Testis (tissue), 3 donors: ENCODE data around the gene ANAPC5. TPM values are rescaled to one million over a fixed set of nuclear protein-coding genes. Genes with fewer than 3 reads are reported as not detected.

Experiments used
- DNase-seq: peaks from one replicate; pipeline ENCODE4 v3.0.0-alpha.2; 2019
- H3K27ac ChIP-seq, 2 donors: fragments of 200-600 bp; sonication (generic); one replicate each; pipeline ENCODE4 v1.5.1; 2019
- H3K27me3 ChIP-seq: fragments of 200-600 bp; sonication (generic); one replicate; pipeline ENCODE4 v1.5.1; 2019
- H3K36me3 ChIP-seq: fragments of 200-600 bp; sonication (generic); one replicate; pipeline ENCODE4 v1.5.1; 2017; ENCODE audit warnings: low read depth; ENCODE audit errors: missing control alignments
- H3K4me1 ChIP-seq: fragments of 200-600 bp; sonication (generic); one replicate; pipeline ENCODE4 v1.5.1; 2019
- H3K4me3 ChIP-seq, 2 donors: fragments of 200-600 bp; sonication (generic); one replicate each; pipeline ENCODE4 v1.5.1; 2017 to 2019
- H3K9me3 ChIP-seq: fragments of 200-600 bp; sonication (generic); one replicate; pipeline ENCODE4 v1.5.1; 2017
- POLR2A ChIP-seq: fragments of 450-650 bp; IDR thresholded peaks from one replicate; pipeline ENCODE4 v1.6.1; 2017; ENCODE audit warnings: antibody characterized with exemption, mild to moderate bottlenecking, moderate library complexity
- WGBS, 2 donors: methylation state at CpG; one replicate each; pipeline ENCODE4 v1.1.5; 2018; 5-methylcytosine and 5-hydroxymethylcytosine counted together
- intact Hi-C: fragments of 100-400 bp; cut with DNase I; formaldehyde crosslinking; loops from one replicate; pipeline ENCODE4 v1.15.1; 2023; ENCODE audit warnings: low total_unique reads
- polyA plus RNA-seq: library from polyadenylated mRNA; stranded (reverse); fragments of 350-450 nt; fragmentation: Illumina TruSeq; extraction: RNeasy Lipid Tissue Mini Kit (QIAGEN cat#74804); gene quantifications from one replicate; pipeline ENCODE4 v1.2.3, GENCODE V29; 2014; ENCODE audit warnings: low read depth, low replicate concordance; ENCODE audit not compliant: insufficient read depth
- total RNA-seq, 2 donors: library from RNA; depleted of rRNA; stranded (reverse); fragments of >200 nt; gene quantifications; one replicate each; pipeline ENCODE4 v1.2.3, GENCODE V29; 2016
- TF ChIP-seq, protein P1 (sequence below), 3 experiments: fragments of 450-650 bp in 2 of 3; fragments of 200-600 bp in 1 of 3; sonication (generic) in 1 of 3; IDR thresholded peaks; one replicate each; pipeline ENCODE4 v1.5.1; 2016 to 2019; ENCODE audit warnings: antibody characterized with exemption in 3 of 3, mild to moderate bottlenecking in 2 of 3, moderate library complexity in 1 of 3

The ANAPC5 gene
- total and polyA plus RNA-seq, 3 donors from 2014 or later: 95.9 to 158 (median 143) TPM

DNA sequence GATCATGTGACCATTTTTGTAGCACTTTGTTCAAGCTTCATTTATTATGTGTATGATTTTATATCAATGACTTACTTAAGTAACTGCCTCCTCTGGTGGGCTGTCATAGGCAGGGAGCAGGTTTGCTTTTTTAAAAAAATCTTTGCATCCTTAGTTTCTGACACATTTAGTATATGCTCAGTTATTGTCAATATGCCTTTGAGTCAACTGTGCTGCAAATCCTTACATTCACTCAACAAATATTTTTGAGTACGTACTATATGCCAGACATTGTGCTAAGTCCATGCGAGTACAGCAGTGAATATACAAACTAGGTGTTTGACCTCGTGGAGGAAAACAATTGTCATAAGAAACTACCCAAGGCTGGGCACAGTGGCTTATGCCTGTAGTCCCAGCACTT is 4.4 kb upstream of the ANAPC5 start:
- Histone ChIP-seq H3K9me3 (no peaks in the 10 kb centered on the region), H3K4me1 (no peaks in the 10 kb centered on the region), H3K36me3 (no peaks in the 10 kb centered on the region), H3K27me3 (no peaks in the 10 kb centered on the region), H3K27ac (peak overlapping the region in 1 of 2 donors; percentile 31), H3K4me3 (no peak overlapping the region)
- intact Hi-C loops: no loop called here
- DNase-seq: no peak
- 65 to 75% methylated on average over 3 of the region's 3 CpGs for WGBS, 2 donors
- TF ChIP-seq, protein P1, sequence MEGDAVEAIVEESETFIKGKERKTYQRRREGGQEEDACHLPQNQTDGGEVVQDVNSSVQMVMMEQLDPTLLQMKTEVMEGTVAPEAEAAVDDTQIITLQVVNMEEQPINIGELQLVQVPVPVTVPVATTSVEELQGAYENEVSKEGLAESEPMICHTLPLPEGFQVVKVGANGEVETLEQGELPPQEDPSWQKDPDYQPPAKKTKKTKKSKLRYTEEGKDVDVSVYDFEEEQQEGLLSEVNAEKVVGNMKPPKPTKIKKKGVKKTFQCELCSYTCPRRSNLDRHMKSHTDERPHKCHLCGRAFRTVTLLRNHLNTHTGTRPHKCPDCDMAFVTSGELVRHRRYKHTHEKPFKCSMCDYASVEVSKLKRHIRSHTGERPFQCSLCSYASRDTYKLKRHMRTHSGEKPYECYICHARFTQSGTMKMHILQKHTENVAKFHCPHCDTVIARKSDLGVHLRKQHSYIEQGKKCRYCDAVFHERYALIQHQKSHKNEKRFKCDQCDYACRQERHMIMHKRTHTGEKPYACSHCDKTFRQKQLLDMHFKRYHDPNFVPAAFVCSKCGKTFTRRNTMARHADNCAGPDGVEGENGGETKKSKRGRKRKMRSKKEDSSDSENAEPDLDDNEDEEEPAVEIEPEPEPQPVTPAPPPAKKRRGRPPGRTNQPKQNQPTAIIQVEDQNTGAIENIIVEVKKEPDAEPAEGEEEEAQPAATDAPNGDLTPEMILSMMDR (IDR thresholded peaks at IDR 0.05): no peak
- TF ChIP-seq POLR2A: no peak

DNA sequence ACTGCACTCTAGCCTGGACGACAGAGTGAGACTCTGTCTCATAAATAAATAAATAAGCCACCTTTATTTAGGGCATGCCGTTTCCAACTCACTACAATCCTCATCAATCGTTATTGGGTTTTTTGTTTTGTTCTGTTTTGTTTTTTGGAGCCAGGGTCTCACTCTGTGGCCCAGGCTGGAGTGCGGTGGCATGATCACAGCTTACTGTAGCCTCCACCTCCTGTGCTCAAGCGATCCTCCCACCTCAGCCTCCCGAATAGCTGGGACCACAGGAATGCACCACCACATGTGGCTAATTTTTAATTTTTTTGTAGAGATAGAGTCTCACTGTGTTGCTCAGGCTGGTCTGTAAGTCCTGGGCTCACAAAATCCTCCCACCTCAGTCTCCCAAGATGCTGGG is 3.6 kb upstream of the ANAPC5 start:
- TF ChIP-seq POLR2A: no peak
- TF ChIP-seq, protein P1 (IDR thresholded peaks at IDR 0.05): no peak
- H3K27me3 ChIP-seq: no peaks in the 10 kb centered on the region
- H3K9me3 ChIP-seq: no peaks in the 10 kb centered on the region
- DNase-seq: no peak
- 73 to 76% methylated on average over 6 of the region's 6 CpGs for WGBS, 2 donors
- H3K36me3 ChIP-seq: no peaks in the 10 kb centered on the region
- intact Hi-C loops: no loop called here
- H3K27ac ChIP-seq: no peak overlapping the region
- H3K4me3 ChIP-seq: no peak overlapping the region
- peaks cover 7% of the 10 kb centered on the region for H3K4me1 ChIP-seq

DNA sequence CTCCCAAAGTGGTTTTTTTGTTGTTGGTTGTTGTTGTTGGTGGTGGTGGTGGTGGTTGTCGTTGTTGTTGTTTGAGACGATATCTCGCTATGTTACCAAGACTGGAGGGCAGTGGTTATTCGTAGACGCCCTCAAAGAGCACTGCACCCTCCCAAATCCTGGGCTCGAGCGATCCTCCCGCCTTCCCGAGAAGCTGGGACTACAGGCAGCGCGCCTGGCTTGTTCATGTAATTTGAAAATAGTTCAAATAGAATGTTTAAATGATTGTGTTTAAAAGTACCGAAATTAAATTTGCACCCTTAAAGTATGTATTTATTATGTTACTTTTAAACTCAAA is 439 bp upstream of the ANAPC5 start:
- H3K4me1 ChIP-seq: peaks cover 10% of the 10 kb centered on the region
- no peaks in the 10 kb centered on the region for H3K9me3 ChIP-seq
- intact Hi-C loops: no loop called here
- WGBS, 2 donors: 0 to 1% methylated on average over 9 to 12 of the region's 12 CpGs
- H3K4me3 ChIP-seq: peak overlapping the region; percentile 81 to 87
- no peak for TF ChIP-seq POLR2A
- TF ChIP-seq, protein P1 (IDR thresholded peaks at IDR 0.05): no peak
- no peak for DNase-seq
- H3K27me3 ChIP-seq: no peaks in the 10 kb centered on the region
- peak overlapping the region; percentile 18 to 82 for H3K27ac ChIP-seq
- no peaks in the 10 kb centered on the region for H3K36me3 ChIP-seq

DNA sequence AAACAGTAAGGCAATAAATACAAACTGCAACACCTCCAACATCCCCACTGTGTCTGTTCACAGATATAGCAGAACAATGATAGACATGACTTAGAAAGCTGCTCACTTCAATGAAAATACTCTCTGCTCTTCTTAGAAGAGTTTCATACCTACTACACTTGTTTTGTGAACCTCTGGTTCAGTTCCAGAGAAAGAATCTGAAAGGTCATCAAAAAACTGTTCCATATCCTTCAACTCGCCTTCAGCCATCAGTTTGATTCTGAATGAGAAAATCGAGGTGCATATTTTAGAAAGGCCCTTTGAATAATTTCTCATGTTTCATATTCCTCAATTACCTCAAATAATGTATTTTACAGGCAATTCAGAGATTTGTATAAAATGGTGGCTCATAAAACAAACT is 5.5 kb downstream of the ANAPC5 start:
- Histone ChIP-seq H3K27ac (no peak overlapping the region), H3K9me3 (no peaks in the 10 kb centered on the region), H3K4me1 (peaks cover 16% of the 10 kb centered on the region), H3K36me3 (no peaks in the 10 kb centered on the region), H3K27me3 (no peaks in the 10 kb centered on the region), H3K4me3 (no peak overlapping the region)
- DNase-seq: no peak
- WGBS, 2 donors: 88 to 92% methylated on average over 2 of the region's 2 CpGs
- intact Hi-C loops: no loop called here
- TF ChIP-seq, protein P1 (IDR thresholded peaks at IDR 0.05): no peak
- TF ChIP-seq POLR2A: no peak

DNA sequence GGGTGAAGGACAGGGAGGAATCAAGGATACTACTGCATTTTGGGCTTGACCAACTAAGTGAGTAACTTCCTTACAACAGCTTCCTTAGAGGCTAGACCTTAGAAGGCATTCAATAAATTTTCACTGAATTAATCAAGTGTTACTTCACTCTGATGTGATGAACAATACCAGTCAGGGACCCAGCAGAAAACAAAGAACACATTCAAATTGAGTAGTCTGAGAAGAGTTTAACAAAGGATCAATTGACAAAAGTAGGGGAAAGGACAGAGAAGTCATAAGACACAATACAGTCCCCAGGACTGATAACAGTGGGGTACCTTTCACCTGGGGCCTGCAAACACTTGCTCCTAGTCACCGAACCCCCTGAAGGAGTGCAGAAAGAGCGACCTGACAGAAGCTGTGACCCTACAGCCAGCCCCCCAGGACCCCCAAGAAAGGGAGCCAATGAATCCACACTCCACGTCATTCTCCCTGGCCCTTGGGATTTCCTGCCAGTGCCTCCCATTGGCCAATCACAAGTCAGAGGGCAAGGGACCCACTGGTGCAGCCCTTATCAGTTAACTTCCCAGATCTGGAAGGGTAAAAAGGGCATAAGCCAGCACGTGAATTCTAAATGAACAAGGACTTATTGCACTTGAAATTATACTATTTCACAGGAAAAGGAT is 6.9 kb downstream of the ANAPC5 start:
- Histone ChIP-seq H3K4me3 (no peak overlapping the region), H3K27ac (peak overlapping the region in 1 of 2 donors; percentile 3), H3K4me1 (peaks cover 6% of the 10 kb centered on the region), H3K36me3 (no peaks in the 10 kb centered on the region), H3K27me3 (no peaks in the 10 kb centered on the region), H3K9me3 (no peaks in the 10 kb centered on the region)
- intact Hi-C loops: no loop called here
- no peak for DNase-seq
- TF ChIP-seq, protein P1 (IDR thresholded peaks at IDR 0.05): no peak
- TF ChIP-seq POLR2A: no peak
- WGBS, 2 donors: 61 to 77% methylated on average over 2 to 4 of the region's 4 CpGs
